ENCODE measurements around the gene EWSR1.

The EWSR1 gene

DNA sequence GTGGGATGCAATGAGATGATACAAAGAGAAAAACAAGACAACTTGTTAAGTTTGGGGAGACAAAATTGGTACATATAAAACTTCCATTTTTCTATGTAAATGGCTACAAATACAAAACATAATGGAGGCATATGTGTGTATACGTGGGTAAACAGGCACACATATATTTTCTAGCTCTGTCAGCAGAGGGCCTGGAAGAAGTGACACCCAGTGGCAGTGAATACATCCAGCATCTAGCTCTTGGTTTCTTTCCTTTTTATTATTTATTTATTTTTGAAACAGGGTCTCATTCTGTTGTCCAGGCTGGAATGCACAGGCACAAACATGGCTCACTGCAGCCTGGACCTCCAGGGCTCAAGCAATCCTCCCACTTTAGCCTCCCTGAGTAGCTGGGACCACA lies 52.5 kb downstream of the EWSR1 start:
- no peak for DNase-seq

DNA sequence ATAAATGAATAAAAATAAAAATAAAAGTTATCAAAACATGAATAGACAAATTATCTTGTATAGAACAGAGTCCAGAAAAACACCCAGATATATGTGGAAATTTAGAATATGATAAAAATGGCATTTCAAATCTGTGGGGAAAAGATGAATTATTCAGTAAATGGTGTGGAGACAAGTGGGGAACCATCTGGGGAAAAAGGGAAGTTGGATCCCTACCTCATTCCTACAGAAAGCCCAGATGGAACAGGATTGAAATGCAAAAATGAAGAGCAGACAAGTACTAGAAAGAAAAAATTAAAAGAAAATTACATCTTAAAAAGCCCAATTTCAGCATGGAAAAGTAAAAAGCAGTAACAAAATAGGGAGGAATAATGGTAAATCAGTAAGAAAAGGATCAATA lies 55.6 kb downstream of the EWSR1 start:
- no peak for DNase-seq

DNA sequence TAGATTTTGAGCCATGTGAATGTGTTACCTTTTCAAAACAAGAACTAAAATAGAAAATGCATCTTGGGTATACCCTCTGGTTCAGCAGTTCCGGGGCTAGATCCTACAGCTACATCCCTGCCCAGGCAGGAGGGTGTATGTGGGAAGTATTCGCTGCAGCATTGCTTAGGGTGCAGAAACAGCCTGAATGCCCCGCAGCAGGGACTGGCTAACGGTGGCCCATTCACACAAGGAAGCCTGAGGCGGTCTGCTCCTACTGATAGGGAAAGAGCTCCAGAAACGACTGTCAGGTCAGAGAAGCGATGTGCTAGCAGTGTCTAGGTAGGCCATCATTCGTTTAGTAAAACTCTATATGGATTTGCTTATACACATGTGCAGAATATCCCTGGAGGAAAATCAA lies 57.3 kb downstream of the EWSR1 start:
- no peak for DNase-seq

DNA sequence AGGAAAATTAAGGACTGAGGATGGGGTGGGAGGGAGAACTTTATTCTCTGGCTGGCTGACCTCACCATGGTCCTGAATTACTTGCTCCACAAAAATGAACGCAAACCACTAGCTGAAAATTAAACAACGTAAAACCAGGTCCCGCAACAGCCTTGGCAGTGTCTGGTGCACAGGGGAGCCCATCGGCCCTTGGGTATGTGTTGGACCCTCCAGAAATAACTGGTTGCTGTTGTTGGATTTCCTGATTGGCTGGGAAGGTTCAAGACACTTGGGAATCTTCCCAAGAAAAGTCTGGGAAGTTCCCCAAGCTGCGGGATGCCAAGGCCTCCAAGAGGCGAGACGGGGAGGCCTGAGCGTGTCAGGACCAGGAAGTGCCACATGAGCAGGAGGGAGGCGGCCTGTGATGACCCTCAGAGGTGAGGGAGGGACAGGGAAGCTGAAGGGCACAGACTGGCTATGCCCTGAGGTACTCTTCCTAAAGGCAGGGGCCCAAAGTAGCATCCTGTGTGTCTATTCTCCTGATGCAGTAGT lies 57.8 kb downstream of the EWSR1 start:
- no peak for DNase-seq

DNA sequence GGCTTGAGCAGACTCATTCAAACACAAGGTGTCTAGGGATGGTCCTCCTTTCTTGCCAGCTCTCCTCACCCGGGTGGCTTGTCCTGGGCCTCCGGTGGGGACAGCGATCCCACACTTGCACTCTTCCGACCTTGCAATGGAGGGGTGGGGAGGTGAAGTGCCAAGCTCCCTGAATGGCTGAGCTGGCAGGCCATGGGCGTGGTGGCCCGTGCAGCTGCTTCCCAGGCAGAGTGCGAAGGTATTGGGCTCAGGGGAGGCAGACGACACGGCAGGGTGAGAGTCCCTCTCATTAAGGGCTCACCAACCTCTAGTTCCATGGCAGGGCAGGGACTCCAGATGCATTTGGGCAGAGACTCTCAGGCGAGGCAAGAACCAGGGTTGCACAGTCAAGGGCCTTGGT lies 58.4 kb downstream of the EWSR1 start:
- DNase-seq, result no peak

DNA sequence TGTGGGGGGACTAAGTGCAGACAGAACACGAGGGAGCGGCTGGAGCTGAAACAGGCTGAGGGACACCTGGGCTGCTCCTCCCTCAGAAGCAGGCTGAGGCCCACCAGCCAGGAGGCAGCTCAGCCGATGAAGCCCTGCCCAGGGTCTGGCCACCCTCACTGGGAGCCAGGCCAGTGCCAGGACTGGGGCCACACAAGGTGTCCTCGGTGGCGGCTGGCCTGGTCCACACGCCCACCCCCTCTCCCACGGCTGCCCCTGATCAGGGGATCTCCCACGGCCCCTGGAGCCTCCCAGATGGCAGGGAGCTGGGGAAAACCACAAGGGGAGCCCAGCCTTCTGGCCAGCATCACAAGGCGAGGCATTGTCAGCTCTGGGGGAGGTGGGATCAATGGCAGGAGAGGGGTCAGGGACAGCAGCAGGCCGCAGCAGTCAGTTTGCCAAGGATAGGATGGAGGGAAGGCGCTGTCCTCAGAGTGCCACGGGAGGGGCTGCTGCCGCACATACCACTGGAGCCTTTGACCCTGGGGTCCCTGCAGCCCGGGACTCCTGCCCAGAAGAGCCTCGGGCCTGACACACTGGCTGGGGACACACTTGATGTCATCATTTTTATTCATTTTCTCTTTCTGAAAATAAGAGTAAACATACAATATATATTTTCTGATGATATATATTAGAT lies 59.2 kb downstream of the EWSR1 start:
- DNase-seq, result no peak

DNA sequence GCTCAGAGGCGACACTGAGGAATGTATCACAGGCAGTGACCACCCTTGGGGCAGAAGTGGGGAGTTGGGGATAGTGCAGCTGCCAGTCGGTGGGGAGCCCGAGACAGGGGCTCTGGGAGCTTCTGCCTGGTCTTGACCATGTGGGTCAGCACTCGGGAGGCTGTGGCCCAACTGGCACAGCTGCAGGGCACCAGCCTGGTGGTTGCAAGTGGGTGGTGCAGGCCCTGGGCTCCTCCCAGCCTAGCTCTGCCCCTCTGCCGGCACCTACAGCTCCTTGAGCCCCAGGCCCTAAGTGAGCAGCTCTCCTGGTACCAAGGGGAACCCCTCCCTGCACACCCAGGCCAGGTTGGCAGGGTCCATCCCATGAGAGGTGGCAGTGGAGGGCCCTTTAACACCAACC lies 60.0 kb downstream of the EWSR1 start:
- DNase-seq, result no peak

DNA sequence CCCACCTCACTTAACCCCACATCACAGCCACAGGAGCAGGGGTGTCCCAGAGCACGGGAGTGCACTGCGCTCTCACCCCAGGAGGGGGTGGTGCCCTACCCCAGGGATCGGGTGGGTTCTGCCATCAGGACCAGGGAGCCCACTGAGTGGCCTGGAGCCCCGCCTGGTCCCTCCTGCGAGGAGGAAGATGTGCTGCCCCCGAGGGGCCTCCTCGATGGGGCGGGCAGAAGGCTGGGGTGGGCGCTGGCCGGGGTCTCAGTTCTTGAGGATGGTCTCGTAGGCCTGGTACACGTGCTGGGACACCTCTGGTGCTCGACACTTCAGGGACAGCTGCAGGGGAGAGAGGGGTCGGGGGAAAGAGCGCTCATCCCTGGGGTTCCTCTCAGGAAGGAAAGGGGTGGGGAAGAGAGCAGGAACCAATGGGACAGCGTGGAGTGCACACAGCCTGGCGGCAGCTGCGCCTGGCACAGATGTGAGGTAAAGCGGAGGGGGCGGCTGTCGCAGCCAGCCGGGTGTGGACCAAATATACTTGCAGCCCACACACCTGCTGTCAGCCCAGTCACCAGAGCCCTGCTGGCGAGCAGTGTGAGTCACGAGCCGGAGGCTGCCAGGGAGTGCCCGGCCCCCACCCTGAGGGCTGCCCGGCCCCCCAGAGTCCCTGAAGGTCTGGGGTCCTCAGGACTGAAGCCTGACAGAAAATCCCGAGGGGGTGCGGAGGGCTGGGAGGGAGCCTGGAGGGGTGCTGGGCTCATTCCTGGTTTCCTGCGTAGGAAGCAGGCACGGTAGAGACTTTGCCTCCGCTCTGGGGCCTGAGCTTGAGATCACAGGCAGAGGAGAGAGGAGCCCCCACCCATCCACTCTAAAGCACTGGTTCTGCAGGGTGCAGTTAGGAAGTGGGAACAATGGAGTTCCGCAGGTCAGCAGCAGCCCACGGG lies 60.8 kb downstream of the EWSR1 start:
- no peak for DNase-seq

DNA sequence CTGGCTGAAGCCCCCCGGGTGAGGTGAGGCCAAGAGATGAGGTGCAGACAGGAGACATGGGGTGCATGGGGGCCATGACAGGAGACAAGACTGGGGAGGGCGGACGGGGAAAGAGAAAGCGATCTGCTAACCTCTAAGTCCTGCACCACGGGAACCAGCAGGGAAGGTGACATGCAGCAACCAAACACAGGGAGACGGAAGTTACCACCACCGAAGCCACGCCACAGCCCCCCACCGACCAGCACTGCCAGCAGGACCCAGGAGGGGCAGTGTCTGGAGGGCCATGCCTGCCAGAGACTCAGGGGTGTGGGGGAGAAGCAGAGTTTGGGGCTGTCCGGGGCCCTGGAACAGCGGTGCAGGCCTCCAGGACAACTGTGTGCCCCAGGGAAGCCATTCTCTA lies 61.5 kb downstream of the EWSR1 start:
- no peak for DNase-seq

DNA sequence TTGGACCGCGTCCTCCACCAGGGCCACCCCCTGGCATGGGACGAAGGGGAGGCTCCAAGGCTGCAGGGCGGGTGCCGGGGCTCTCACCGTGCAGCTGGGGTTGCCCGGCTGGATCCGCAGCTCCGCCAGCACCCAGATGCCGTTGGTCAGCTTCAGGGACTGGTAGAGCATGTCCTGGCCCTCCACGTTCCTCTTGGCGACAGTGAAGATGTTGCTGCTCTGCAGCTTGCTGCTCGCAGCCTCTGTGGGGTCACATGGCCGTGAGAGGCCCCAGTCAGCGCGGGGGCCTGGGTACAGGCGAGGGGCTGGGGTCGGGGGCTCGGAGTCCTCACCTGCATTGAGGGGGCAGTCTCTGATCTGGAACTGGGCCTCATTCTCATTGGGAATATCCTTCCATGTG lies 62.2 kb downstream of the EWSR1 start:
- no peak for DNase-seq

DNA sequence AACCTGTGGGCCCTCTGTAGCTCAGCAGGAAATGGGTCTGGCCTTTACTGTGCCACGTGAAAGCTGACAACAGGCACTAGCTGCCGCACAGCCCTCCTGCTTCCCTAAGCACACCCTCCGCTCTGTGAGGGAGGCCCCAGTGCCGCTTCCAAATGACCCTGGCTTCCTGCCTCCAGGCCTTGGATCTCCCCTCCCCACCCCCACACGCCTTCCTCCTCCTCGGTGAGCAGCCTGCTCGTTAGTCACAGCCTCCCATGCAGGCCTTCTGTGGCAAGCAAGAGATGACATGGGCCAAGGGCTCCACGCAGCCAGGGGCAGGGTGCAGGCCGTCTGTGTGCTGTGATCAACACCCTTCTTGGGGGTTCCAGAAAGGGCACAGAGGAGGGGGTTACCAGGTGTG lies 62.7 kb downstream of the EWSR1 start:
- no peak for DNase-seq

DNA sequence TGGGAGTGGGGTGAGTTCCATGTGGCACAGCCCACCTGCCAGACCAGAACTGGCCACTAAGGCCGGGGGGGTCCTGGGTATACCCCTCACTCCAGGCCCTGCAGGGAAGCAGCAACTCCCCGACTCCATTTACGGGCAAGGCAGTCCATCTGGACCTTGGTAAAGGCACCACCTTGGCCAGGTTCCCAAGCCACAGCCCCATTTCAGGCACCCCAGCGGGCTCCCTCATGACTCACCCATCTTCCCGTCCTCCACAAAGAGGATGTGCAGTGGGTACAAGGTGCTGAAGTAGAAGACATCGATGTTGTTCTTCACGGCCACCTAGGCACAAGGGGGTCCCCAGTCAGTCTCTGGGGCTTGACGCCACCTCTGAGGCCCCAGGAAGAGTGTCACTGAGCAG lies 63.1 kb downstream of the EWSR1 start:
- DNase-seq, result no peak

DNA sequence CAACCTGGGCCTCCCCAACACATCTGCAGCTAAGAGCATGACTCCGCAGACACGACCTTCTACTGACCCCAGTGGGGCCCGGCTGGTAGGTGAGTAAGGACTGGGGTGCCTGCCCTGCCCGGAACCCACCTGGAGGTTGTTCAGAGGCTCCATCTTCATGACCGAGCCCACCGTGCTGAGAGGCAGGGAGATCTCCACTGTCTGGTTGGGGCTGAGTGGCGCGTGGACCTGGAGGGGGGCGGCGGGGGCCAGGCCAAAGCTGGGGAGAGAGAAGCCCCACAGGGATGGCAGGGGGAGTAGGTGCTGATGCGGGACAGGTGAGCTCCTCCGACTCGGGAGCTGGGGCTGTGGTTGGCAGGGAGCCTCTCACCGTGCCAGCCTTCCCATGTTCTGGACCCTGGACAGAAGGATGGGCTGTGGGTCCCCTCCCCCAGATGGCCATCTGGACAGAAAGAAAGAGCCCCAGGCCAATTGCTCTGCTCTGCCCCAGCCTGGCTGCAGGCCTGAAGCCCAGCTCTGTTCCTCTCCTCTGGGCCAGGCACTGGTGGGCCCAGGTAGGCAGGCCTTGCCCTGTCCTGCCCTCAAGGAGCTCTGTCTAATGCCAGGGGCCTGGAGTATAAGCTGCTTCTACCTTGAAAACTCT lies 63.7 kb downstream of the EWSR1 start:
- DNase-seq, result no peak

DNA sequence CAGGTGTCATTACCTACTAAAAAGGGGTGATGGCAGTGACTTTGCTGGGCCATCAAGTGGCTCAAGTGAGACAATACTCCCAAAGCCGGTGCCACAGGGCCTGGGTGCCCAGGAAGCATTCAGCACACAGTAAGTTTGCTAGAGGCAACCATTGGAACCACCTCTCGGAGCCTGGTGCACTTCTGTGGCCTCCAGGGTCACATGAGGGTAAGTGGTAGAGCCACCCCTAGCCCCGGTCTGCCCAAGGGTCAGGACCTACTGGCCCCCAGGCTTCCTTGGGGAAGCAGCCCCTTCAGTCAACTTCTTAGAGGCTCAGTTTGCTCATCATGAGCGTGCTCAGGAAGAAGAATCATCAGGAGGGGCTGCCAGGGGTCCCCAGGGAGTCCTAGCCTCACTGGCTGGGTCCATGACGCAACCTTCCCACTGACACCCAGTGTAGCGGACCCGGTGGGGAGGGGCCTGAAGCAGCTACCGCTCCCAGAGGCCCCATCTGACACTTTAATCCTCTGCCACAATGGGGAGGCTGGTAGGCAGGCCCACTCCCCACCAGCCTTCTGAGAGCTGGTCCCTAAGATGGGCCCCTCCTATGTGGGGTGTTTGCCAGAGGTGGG lies 64.9 kb downstream of the EWSR1 start:
- DNase-seq, result no peak

DNA sequence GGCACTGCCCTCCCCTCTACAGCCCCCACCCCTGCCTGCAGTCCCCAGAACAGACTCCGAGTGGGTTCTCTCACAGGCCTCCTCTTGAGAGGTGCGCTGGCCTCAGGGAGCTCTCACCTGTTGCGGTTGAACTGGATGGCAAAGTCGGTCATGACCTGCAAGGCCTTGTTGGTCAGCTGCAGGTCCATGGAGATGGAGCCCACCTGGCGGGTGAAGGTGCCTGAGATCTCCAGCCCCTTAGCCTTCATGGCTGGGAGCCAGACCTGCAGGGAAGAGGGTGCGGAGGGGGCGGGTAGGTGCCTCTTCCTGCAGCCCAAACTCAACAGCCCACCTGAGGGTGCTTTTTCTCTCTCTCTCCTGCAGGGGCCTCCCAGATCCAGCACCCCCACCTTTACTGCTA lies 66.1 kb downstream of the EWSR1 start:
- no peak for DNase-seq

DNA sequence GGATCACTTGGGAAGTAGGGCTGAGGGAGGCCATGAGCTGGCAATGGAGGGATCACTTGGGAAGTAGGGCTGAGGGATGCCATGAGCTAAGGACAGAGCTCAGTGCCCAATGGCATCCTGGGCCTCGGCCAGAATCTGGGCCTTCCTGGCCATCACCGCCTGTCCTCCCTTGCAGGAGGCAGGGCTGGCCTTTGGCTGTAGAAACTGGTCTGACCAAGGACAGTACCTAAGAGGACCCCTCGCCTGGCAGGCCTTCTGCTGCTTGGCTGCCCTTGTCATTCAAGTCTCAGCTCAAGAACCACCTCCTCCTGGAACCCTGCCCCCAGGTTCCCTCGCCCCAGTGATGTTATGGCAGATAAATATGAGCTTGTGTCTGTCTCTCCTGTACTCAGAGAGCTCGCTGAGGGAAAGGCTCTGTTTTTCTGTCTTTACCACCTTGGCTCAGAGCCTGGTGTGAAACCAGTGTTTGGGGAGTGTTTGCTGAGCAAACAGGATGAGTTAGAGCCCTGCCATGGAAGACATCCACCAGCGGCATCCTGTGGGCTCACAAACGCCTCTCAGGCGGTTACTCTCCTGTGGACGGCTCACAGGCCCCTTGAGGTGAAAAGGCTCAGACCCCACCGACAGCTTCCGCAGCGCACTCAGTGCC lies 66.8 kb downstream of the EWSR1 start:
- DNase-seq, result no peak

DNA sequence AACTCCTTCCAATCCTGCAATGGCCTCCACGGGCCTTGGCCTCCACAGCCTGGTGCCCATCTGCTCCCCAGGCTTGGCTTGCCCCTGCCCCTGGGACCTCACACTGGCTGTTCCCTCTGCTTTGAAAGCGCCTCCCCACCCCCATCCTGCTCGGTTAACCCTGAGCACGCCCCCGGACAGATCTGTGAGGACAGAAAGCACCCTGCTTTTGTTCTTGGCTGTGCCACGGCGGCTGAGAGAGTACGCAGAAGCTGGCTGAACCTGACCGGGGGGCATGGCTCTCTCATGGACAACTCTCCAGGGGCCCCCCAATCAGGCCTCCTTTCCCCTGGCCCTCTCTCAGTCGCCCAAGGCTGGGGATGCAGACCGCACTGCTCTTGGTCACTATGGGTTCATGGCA lies 67.6 kb downstream of the EWSR1 start:
- no peak for DNase-seq

DNA sequence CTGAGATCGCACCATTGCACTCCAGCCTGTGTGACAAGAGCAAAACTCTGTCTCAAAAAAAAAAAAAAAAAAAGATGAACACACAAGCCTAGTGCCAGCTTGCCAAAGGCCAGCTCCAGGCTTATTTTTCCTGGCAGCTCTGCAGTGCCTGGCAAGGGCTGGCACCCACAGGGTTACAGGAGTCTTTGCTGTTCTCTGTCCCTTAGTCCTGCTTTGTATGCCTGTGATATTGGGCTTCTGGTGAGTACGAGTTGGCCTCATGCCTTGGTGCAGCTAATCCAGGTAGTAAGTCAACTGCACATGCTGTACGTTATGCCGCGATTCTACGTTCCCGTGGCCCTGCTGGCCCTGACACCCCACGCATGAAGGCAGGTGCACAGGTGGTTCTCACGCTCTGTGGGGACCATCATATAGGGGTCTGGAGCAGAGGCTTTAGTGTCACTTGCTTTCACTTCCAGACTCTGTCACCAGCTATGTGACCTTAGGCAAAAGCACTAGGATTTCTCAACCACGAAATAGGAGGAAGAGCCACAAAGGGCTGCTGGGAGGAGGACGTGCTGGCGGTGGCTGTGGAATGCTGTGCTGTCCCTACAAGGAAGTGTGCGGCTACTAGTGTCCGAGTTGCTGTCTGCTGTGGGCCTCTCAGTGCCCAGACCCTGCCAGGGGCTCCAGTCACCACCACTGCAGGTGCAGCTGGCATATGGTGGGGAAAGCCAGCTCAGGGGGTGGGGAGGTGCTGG lies 68.9 kb downstream of the EWSR1 start:
- DNase-seq, result no peak

DNA sequence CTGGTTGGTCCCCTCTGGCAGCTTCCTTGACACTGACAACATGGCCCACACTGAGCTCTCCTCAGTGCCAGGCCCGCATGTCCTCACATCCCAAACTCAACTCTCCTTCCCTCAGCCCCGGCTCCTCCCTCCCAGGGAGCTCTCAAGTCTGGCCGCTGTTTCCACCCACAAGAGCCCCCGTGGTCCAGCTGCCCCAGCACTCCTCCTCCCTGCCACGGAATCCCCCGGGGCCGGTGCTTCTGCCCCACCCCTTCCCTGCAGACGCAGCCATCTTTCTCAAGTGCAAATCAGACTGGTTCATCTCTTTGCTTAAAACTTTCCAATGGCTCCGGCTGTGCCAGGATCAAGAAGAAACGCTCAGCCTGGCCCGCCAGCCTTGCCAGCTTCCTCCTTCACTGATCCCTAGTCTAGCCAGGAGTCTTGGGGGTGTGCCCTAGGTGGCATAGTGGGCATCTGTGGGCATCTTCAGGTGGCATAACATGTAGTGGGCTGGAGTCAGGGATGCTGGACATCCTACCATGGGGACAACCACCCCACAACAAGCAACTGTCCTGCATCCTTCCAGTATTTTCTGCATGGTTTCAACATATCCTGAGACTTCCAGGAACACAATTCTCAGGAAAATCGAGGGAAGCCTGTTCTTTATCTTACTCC lies 69.7 kb downstream of the EWSR1 start:
- DNase-seq, result no peak

DNA sequence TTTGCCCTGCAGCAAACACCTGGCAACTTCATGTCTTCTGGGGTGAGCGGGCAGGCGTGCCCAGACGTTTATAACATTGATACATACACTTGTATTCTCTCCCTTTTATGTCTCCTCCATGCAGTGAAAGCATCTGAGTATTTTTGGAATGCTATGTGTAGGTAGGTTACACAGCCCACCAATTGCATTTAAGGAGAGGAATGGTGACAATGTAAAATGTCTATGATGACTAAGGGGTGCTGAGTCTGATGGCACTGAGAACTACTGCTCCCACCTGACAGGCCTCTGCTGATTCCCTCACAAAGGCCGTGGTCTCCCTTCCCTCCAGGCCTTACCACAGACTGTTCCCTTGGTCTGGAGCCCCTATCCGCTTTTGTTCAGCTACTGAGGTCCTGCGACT lies 70.3 kb downstream of the EWSR1 start:
- DNase-seq, result no peak

Data from activated CD4-positive, alpha-beta T cell treated with anti-CD3 and anti-CD28 coated beads, Interleukin-2, amount 50 U/mL, for 4 hours (primary cell).